K562 (cell line): ENCODE data around the gene IL17RC. TPM values are rescaled to one million over a fixed set of nuclear protein-coding genes. Genes with fewer than 3 reads are reported as not detected.

Experiments
- BCOR ChIP-seq: fragments of 450-650 bp; IDR thresholded peaks from 2 replicates; pipeline ENCODE4 v1.6.1; 2016
- CXXC5 ChIP-seq: fragments of 250-450 bp; sonication (Bioruptor Pico); IDR thresholded peaks from 2 replicates; pipeline ENCODE4 v1.8.0; 2022; ENCODE audit warnings: inconsistent platforms, mild to moderate bottlenecking, moderate library complexity
- ERF ChIP-seq: fragments of 450-650 bp; formaldehyde crosslinking; IDR thresholded peaks from 2 replicates; pipeline ENCODE4 v1.4.0; 2020; ENCODE audit warnings: mild to moderate bottlenecking, mixed read lengths
- FOS ChIP-seq: IDR thresholded peaks from 3 replicates; pipeline ENCODE4 v1.6.1; 2011; ENCODE audit not compliant: insufficient read length; ENCODE audit errors: extremely low read depth
- FOSL1 ChIP-seq: fragments of 200-800 bp; sonication (Bioruptor generic); conservative IDR thresholded peaks from 2 replicates; pipeline ENCODE4 v1.6.1; 2016; ENCODE audit warnings: missing genetic modification characterization, missing compliant biosample characterization
- FOXA3 ChIP-seq, 2 experiments: fragments of 450-650 bp in 1 of 2; sonication (generic) in 1 of 2; formaldehyde crosslinking; IDR thresholded peaks in 1 of 2; conservative IDR thresholded peaks in 1 of 2; 2 replicates each; pipeline versions ENCODE4 v1.4.0 to v1.8.0; 2020 to 2022; ENCODE audit warnings: mild to moderate bottlenecking in 2 of 2, missing genetic modification reagents in 1 of 2
- HMGN3 ChIP-seq: IDR thresholded peaks from 2 replicates; pipeline ENCODE4 v1.6.1; 2011; ENCODE audit warnings: borderline replicate concordance, low read depth, mild to moderate bottlenecking, mixed read lengths, low read length; ENCODE audit not compliant: insufficient read length; ENCODE audit errors: extremely low read depth
- HNRNPL ChIP-seq: fragments of 200-400 bp; formaldehyde crosslinking; IDR thresholded peaks from 2 replicates; pipeline ENCODE4 v1.6.1; 2017; ENCODE audit warnings: low read depth, mild to moderate bottlenecking, low read length
- JUN ChIP-seq, 2 experiments: sonication (generic) in 1 of 2; formaldehyde crosslinking in 1 of 2; IDR thresholded peaks; 2 replicates each; pipeline versions ENCODE4 v1.6.1 to v1.8.0; 2012 to 2022; ENCODE audit warnings: borderline replicate concordance in 2 of 2, mild to moderate bottlenecking in 2 of 2, improper control_type of control experiment in 1 of 2, low read depth in 1 of 2, low read length in 1 of 2, missing genetic modification reagents in 1 of 2
- MTA1 ChIP-seq: fragments of 450-650 bp; IDR thresholded peaks from 2 replicates; pipeline ENCODE4 v1.6.1; 2017; ENCODE audit warnings: borderline replicate concordance
- MYBL2 ChIP-seq, 2 experiments: fragments of 450-650 bp in 1 of 2; sonication (generic) in 1 of 2; formaldehyde crosslinking in 1 of 2; IDR thresholded peaks; 2 replicates each; pipeline versions ENCODE4 v1.6.1 to v1.8.1; 2017 to 2022; ENCODE audit warnings: borderline replicate concordance in 1 of 2, inconsistent platforms in 1 of 2, low read depth in 1 of 2, mild to moderate bottlenecking in 1 of 2, missing genetic modification reagents in 1 of 2, moderate library complexity in 1 of 2
- NCOA1 ChIP-seq: fragments of 450-650 bp; IDR thresholded peaks from 2 replicates; pipeline ENCODE4 v1.6.1; 2016; ENCODE audit warnings: low read depth
- NCOA4 ChIP-seq: fragments of 450-650 bp; IDR thresholded peaks from 2 replicates; pipeline ENCODE4 v1.6.1; 2018; ENCODE audit warnings: mild to moderate bottlenecking; ENCODE audit not compliant: partially characterized antibody
- RBFOX2 ChIP-seq: fragments of 200-400 bp; formaldehyde crosslinking; IDR thresholded peaks from 2 replicates; pipeline ENCODE4 v1.6.1; 2017; ENCODE audit warnings: low read depth, mild to moderate bottlenecking, low read length, moderate library complexity
- SAP30 ChIP-seq: fragments of 200-600 bp; sonication (generic); IDR thresholded peaks from 2 replicates; pipeline ENCODE4 v1.6.1; 2012; ENCODE audit warnings: borderline replicate concordance, low read depth, mild to moderate bottlenecking, moderate library complexity, low read length, control low read depth, inconsistent platforms; ENCODE audit not compliant: insufficient read depth, poor library complexity, severe bottlenecking
- SIN3B ChIP-seq: fragments of 450-650 bp; IDR thresholded peaks from 2 replicates; pipeline ENCODE4 v1.6.1; 2017; ENCODE audit warnings: low read depth, mild to moderate bottlenecking, moderate library complexity
- SOX6 ChIP-seq: fragments of 450-650 bp; IDR thresholded peaks from 2 replicates; pipeline ENCODE4 v1.6.1; 2014; ENCODE audit warnings: mild to moderate bottlenecking
- SRSF9 ChIP-seq: fragments of 200-400 bp; formaldehyde crosslinking; IDR thresholded peaks from 2 replicates; pipeline ENCODE4 v1.6.1; 2017; ENCODE audit warnings: low read depth, low read length, borderline replicate concordance
- TGIF2 ChIP-seq: sonication (generic); formaldehyde crosslinking; IDR thresholded peaks from 2 replicates; pipeline ENCODE4 v1.8.1; 2022; ENCODE audit warnings: mild to moderate bottlenecking, missing genetic modification reagents, moderate library complexity
- ZNF146 ChIP-seq: IDR thresholded peaks from one replicate; pipeline ENCODE4 v1.6.1; 2018; ENCODE audit warnings: missing compliant biosample characterization; ENCODE audit not compliant: unreplicated experiment
- ZNF324 ChIP-seq: fragments of 250-450 bp; sonication (Bioruptor Pico); IDR thresholded peaks from 2 replicates; pipeline ENCODE4 v1.4.0; 2020; ENCODE audit warnings: mild to moderate bottlenecking
- ZNF354B ChIP-seq: fragments of 250-450 bp; sonication (Bioruptor Pico); IDR thresholded peaks from 2 replicates; pipeline ENCODE4 v1.4.0; 2020
- ZNF57 ChIP-seq: fragments of 450-650 bp; formaldehyde crosslinking; IDR thresholded peaks from 2 replicates; pipeline ENCODE4 v1.4.0; 2020; ENCODE audit warnings: mild to moderate bottlenecking, moderate library complexity
- polyA plus RNA-seq, 8 experiments: library from polyadenylated mRNA; depleted of rRNA in 4 of 8; stranded (reverse) in 5 of 8; unstranded in 3 of 8; fragments of >200 nt; fragmentation: Nextera tagmentation in 2 of 8; fragmentation: Illumina TruSeq in 1 of 8; extraction: Ambion mirVana in 2 of 8; extraction: Trizol in 1 of 8; gene quantifications; 2 replicates each; pipeline versions ENCODE4 v1.2.1 to v1.2.3, GENCODE V29; 2011 to 2014; ENCODE audit warnings: inconsistent platforms in 1 of 8, missing spikeins in 1 of 8
- total RNA-seq, 7 experiments: library from RNA; depleted of rRNA in 6 of 7; stranded (reverse); fragments of >200 nt in 6 of 7; fragmentation: Illumina TruSeq in 2 of 7; extraction: Trizol in 2 of 7; gene quantifications; 2 replicates each; pipeline versions ENCODE4 v1.2.1 to v1.2.3, GENCODE V29; 2011 to 2021; ENCODE audit warnings: low replicate concordance in 1 of 7
- TF ChIP-seq, protein P1 (sequence below): fragments of 250-450 bp; sonication (Bioruptor Pico); IDR thresholded peaks from 2 replicates; pipeline ENCODE4 v1.5.0; 2021; ENCODE audit warnings: mild to moderate bottlenecking, borderline replicate concordance

Gene IL17RC
- total and polyA plus RNA-seq, 9 of the 15 experiments (the other 6 are each of a cell fraction or from before 2014, with no cell fraction given), result 0.15 to 11.4 (median 7.1) TPM; not detected in 1

GRCh38 chr3:9932843-9933560 is 16.1 kb downstream of the IL17RC start (continued):
- TF ChIP-seq HNRNPL, result peak; percentile 99
- TF ChIP-seq HMGN3, result peak; percentile 70
- TF ChIP-seq FOSL1, result peak; percentile 53; the same call in 1 of the 2 replicates
- peak; percentile 63 for TF ChIP-seq SOX6
- peak; percentile 65 for TF ChIP-seq SAP30
- TF ChIP-seq, protein P1, sequence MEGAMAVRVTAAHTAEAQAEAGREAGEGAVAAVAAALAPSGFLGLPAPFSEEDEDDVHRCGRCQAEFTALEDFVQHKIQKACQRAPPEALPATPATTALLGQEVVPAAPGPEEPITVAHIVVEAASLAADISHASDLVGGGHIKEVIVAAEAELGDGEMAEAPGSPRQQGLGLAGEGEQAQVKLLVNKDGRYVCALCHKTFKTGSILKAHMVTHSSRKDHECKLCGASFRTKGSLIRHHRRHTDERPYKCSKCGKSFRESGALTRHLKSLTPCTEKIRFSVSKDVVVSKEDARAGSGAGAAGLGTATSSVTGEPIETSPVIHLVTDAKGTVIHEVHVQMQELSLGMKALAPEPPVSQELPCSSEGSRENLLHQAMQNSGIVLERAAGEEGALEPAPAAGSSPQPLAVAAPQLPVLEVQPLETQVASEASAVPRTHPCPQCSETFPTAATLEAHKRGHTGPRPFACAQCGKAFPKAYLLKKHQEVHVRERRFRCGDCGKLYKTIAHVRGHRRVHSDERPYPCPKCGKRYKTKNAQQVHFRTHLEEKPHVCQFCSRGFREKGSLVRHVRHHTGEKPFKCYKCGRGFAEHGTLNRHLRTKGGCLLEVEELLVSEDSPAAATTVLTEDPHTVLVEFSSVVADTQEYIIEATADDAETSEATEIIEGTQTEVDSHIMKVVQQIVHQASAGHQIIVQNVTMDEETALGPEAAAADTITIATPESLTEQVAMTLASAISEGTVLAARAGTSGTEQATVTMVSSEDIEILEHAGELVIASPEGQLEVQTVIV, result no peak
- no peak for TF ChIP-seq NCOA1
- peak; percentile 41; the same call in 1 of the 2 replicates for TF ChIP-seq BCOR
- no peak; the same call in 1 of the 2 replicates for TF ChIP-seq ZNF324 (CRISPR knock-in tag)
- peak; percentile 69; the same call in 1 of the 2 replicates for TF ChIP-seq SIN3B
- TF ChIP-seq SRSF9, result no peak
- no peak for TF ChIP-seq ZNF57 (CRISPR knock-in tag)
- TF ChIP-seq CXXC5, result peak; percentile 75
- TF ChIP-seq MYBL2 (IDR thresholded peaks at IDR 0.05; ENCODE audit: low read depth), result no peak
- TF ChIP-seq MYBL2 (CRISPR knock-in tag; IDR thresholded peaks at IDR 0.05; ENCODE audit: borderline replicate concordance), result no peak
- peak; percentile 70; the same call in 1 of the 2 replicates for TF ChIP-seq MTA1
- TF ChIP-seq TGIF2, result peak; percentile 96; the same call in 1 of the 2 replicates
- peak; percentile 37; the same call in 1 of the 2 replicates for TF ChIP-seq JUN (IDR thresholded peaks at IDR 0.05; ENCODE audit: borderline replicate concordance, low read depth, low read length)
- peak; percentile 10; the same call in 1 of the 2 replicates for TF ChIP-seq JUN (CRISPR knock-in tag; IDR thresholded peaks at IDR 0.05; ENCODE audit: borderline replicate concordance)
- TF ChIP-seq ZNF146, result peak; percentile 38
- peak; percentile 82; the same call in 1 of the 2 replicates for TF ChIP-seq ERF (CRISPR knock-in tag)
- TF ChIP-seq FOXA3 (CRISPR knock-in tag; conservative IDR thresholded peaks at IDR 0.05 in 1 of 2, IDR thresholded peaks at IDR 0.05 in 1 of 2), result 0 out of 4 replicates have a peak, but pooled peaks of 1 of the 2 experiments have one; percentile 42
- TF ChIP-seq ZNF354B (CRISPR knock-in tag), result no peak
- TF ChIP-seq RBFOX2, result peak; percentile 92
- TF ChIP-seq FOS, result no peak
- TF ChIP-seq NCOA4, result no peak
